Measurements from ENCODE around the gene PCDH15. TPM values are rescaled to one million over a fixed set of nuclear protein-coding genes. Genes with fewer than 3 reads are reported as not detected.
A peak's percentile ranks its signal among the peaks of the same experiment; 100 is the strongest.

The PCDH15 gene
- polyA plus RNA-seq, 1 of the 3 experiments (the other 2 are of a cell fraction) = 0.03 TPM

GRCh38 chr10:54434782-54435181 lies 366.2 kb downstream of the PCDH15 start:
- no peak for DNase-seq
- CTCF ChIA-PET = no interaction called here
- Histone ChIP-seq H3K9me2 (no peaks in the 10 kb centered on the region), H3K4me1 (ENCODE audit: control insufficient read depth in 1 of 2, insufficient read depth in 2 of 2, low read depth in 1 of 2, low read length in 1 of 2) (no peaks in the 10 kb centered on the region), H3K9me3 (no peaks in the 10 kb centered on the region), H3K4me2 (no peak overlapping the region), H3K79me2 (ENCODE audit: insufficient read depth) (no peaks in the 10 kb centered on the region), H3K4me3 (ENCODE audit: low read depth in 2 of 2, low read length in 1 of 2) (no peak overlapping the region), H3F3A (replicated peaks; ENCODE audit: insufficient read depth) (no peaks in the 10 kb centered on the region), H4K20me1 (ENCODE audit: insufficient read depth) (no peaks in the 10 kb centered on the region), H2AFZ (ENCODE audit: low read depth) (no peak overlapping the region), H3K9ac (no peak overlapping the region), H3K36me3 (replicated peaks in 1 of 2; ENCODE audit: control insufficient read depth in 1 of 2, insufficient read depth in 2 of 2, low read length in 1 of 2) (no peaks in the 10 kb centered on the region), H3K27me3 (ENCODE audit: insufficient read depth) (no peaks in the 10 kb centered on the region), H3K27ac (ENCODE audit: low read depth in 2 of 2, low read length in 1 of 2) (no peak overlapping the region)
- POLR2A ChIA-PET = no interaction called here
- no peak for TF ChIP-seq GABPA (IDR thresholded peaks at IDR 0.05; ENCODE audit: low read depth)
- no peak for TF ChIP-seq RAD21 (IDR thresholded peaks at IDR 0.05; ENCODE audit: low read length)
- no peak for TF ChIP-seq FOSL2 (IDR thresholded peaks at IDR 0.05; ENCODE audit: borderline replicate concordance, low read depth)
- no peak for TF ChIP-seq TCF12 (IDR thresholded peaks at IDR 0.05)
- no peak for TF ChIP-seq SIN3A (IDR thresholded peaks at IDR 0.05; ENCODE audit: borderline replicate concordance, low read depth, low read length)
- TF ChIP-seq CHD2 (IDR thresholded peaks at IDR 0.05; ENCODE audit: low read length, partially characterized antibody) = no peak

GRCh38 chr10:54415483-54415882 lies 385.5 kb downstream of the PCDH15 start:
- DNase-seq = no peak
- H3K4me1 ChIP-seq (ENCODE audit: control insufficient read depth in 1 of 2, insufficient read depth in 2 of 2, low read depth in 1 of 2, low read length in 1 of 2) = no peaks in the 10 kb centered on the region
- WGBS (ENCODE audit: low lambda C conversion rate) = 40% methylated on average over 1 of the region's 1 CpG
- H2AFZ ChIP-seq (ENCODE audit: low read depth) = no peak overlapping the region
- no peak overlapping the region for H3K27ac ChIP-seq (ENCODE audit: low read depth in 2 of 2, low read length in 1 of 2)
- H3K9me3 ChIP-seq = no peaks in the 10 kb centered on the region
- H3F3A ChIP-seq (replicated peaks; ENCODE audit: insufficient read depth) = no peaks in the 10 kb centered on the region
- TF ChIP-seq, protein P1, sequence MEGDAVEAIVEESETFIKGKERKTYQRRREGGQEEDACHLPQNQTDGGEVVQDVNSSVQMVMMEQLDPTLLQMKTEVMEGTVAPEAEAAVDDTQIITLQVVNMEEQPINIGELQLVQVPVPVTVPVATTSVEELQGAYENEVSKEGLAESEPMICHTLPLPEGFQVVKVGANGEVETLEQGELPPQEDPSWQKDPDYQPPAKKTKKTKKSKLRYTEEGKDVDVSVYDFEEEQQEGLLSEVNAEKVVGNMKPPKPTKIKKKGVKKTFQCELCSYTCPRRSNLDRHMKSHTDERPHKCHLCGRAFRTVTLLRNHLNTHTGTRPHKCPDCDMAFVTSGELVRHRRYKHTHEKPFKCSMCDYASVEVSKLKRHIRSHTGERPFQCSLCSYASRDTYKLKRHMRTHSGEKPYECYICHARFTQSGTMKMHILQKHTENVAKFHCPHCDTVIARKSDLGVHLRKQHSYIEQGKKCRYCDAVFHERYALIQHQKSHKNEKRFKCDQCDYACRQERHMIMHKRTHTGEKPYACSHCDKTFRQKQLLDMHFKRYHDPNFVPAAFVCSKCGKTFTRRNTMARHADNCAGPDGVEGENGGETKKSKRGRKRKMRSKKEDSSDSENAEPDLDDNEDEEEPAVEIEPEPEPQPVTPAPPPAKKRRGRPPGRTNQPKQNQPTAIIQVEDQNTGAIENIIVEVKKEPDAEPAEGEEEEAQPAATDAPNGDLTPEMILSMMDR (IDR thresholded peaks at IDR 0.05) = peak; percentile 33
- no peak for TF ChIP-seq IRF3 (IDR thresholded peaks at IDR 0.05; ENCODE audit: low read depth, low read length)
- ChIA-PET CTCF (interaction anchor here (0.7 kb wide), 1 partner anchor 62 kb away, joined by 3 read pairs; no protein-coding TSS in a partner anchor), POLR2A (no interaction called here)
- no peak overlapping the region for H3K9ac ChIP-seq
- H4K20me1 ChIP-seq (ENCODE audit: insufficient read depth) = no peaks in the 10 kb centered on the region
- no peaks in the 10 kb centered on the region for H3K27me3 ChIP-seq (ENCODE audit: insufficient read depth)
- H3K9me2 ChIP-seq = no peaks in the 10 kb centered on the region
- no peak overlapping the region for H3K4me2 ChIP-seq
- H3K36me3 ChIP-seq (replicated peaks in 1 of 2; ENCODE audit: control insufficient read depth in 1 of 2, insufficient read depth in 2 of 2, low read length in 1 of 2) = no peaks in the 10 kb centered on the region
- H3K79me2 ChIP-seq (ENCODE audit: insufficient read depth) = no peaks in the 10 kb centered on the region
- no peak overlapping the region for H3K4me3 ChIP-seq (ENCODE audit: low read depth in 2 of 2, low read length in 1 of 2)

DNA sequence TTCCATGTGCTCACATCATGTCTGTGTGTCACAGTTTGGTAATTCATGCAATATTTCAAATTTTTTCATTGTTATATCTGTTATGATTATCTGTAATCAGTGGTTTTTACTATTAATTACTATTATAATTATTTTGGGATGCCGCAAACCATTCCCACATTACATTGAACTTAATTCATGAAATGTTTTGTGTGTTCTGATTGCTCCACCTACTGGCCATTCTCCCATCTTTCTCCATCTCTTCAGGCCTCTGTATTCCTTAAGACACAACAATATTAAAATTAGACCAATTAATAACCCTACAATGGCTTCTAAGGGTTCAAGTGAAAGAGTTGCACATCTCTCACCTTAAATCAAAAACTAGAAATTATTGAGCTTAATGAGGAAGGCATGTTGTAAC lies 398.5 kb downstream of the PCDH15 start:
- ChIA-PET CTCF (interaction anchor here (0.6 to 3.0 kb wide), 19 partner anchors 10 to 1513 kb away, joined by 3 to 11 read pairs (median 3); no protein-coding TSS in a partner anchor), POLR2A (no interaction called here)
- Histone ChIP-seq H3K4me3 (ENCODE audit: low read depth in 2 of 2, low read length in 1 of 2) (no peak overlapping the region), H4K20me1 (ENCODE audit: insufficient read depth) (no peaks in the 10 kb centered on the region), H3K79me2 (ENCODE audit: insufficient read depth) (no peaks in the 10 kb centered on the region), H3K4me1 (ENCODE audit: control insufficient read depth in 1 of 2, insufficient read depth in 2 of 2, low read depth in 1 of 2, low read length in 1 of 2) (no peaks in the 10 kb centered on the region), H3K9me2 (no peaks in the 10 kb centered on the region), H3K9ac (no peak overlapping the region), H3K9me3 (no peaks in the 10 kb centered on the region), H3K36me3 (replicated peaks in 1 of 2; ENCODE audit: control insufficient read depth in 1 of 2, insufficient read depth in 2 of 2, low read length in 1 of 2) (no peaks in the 10 kb centered on the region), H3F3A (replicated peaks; ENCODE audit: insufficient read depth) (no peaks in the 10 kb centered on the region), H2AFZ (ENCODE audit: low read depth) (no peak overlapping the region), H3K4me2 (no peak overlapping the region), H3K27me3 (ENCODE audit: insufficient read depth) (no peaks in the 10 kb centered on the region), H3K27ac (ENCODE audit: low read depth in 2 of 2, low read length in 1 of 2) (no peak overlapping the region)
- TF ChIP-seq MEF2A (IDR thresholded peaks at IDR 0.05; ENCODE audit: borderline replicate concordance, low read depth) (no peak), USF1 (IDR thresholded peaks at IDR 0.05; ENCODE audit: borderline replicate concordance, low read depth) (no peak), FOXM1 (IDR thresholded peaks at IDR 0.05; ENCODE audit: low read depth) (no peak), YY1 (IDR thresholded peaks at IDR 0.05; ENCODE audit: low read depth) (no peak), RAD21 (IDR thresholded peaks at IDR 0.05; ENCODE audit: low read length) (peak; percentile 72), SMC3 (IDR thresholded peaks at IDR 0.05; ENCODE audit: low read depth, low read length) (peak; percentile 53), NRF1 (IDR thresholded peaks at IDR 0.05; ENCODE audit: low read depth, low read length) (no peak)
- TF ChIP-seq, protein P1 (IDR thresholded peaks at IDR 0.05) = peak; percentile 61
- DNase-seq = peak; percentile 1
- 76% methylated on average over 1 of the region's 1 CpG for WGBS (ENCODE audit: low lambda C conversion rate)
